Endothelial cell (in vitro differentiated cells): ENCODE measurements around the gene NKAIN2. TPM values are rescaled to one million over a fixed set of nuclear protein-coding genes. Genes with fewer than 3 reads are reported as not detected.
"Not testable (repeated sequence)": the region's sequence is repeated elsewhere in the genome, so short reads cannot be mapped to it uniquely, and the experiment has no call there.

ENCODE experiments used
- DNase-seq: peaks from one replicate; pipeline ENCODE4 v3.0.0; 2021; ENCODE audit warnings: low spot score
- H3K27ac Mint-ChIP-seq: one replicate; pipeline ENCODE4 v1.8.0; 2021; ENCODE audit warnings: mixed read lengths, inconsistent platforms; ENCODE audit not compliant: unreplicated experiment
- H3K27me3 Mint-ChIP-seq: one replicate; pipeline ENCODE4 v1.8.0; 2021; ENCODE audit warnings: mild to moderate bottlenecking, moderate library complexity, mixed read lengths, inconsistent platforms; ENCODE audit not compliant: unreplicated experiment
- H3K36me3 Mint-ChIP-seq: one replicate; pipeline ENCODE4 v1.8.0; 2021; ENCODE audit warnings: mild to moderate bottlenecking, low read depth, mixed read lengths, inconsistent platforms; ENCODE audit not compliant: unreplicated experiment
- H3K4me1 Mint-ChIP-seq: one replicate; pipeline ENCODE4 v1.8.0; 2021; ENCODE audit warnings: mild to moderate bottlenecking, mixed read lengths, inconsistent platforms; ENCODE audit not compliant: unreplicated experiment
- H3K4me3 Mint-ChIP-seq: one replicate; pipeline ENCODE4 v1.8.0; 2021; ENCODE audit warnings: mild to moderate bottlenecking, mixed read lengths, inconsistent platforms; ENCODE audit not compliant: unreplicated experiment
- H3K9me3 Mint-ChIP-seq: one replicate; pipeline ENCODE4 v1.8.0; 2021; ENCODE audit warnings: mixed read lengths, inconsistent platforms; ENCODE audit not compliant: unreplicated experiment
- total RNA-seq: library from RNA; stranded (reverse); fragmentation: NEBNext Ultra II Directional; extraction: Animal tissue kit (Norgen Biotek cat#: 25700); gene quantifications from one replicate; pipeline ENCODE4 v1.2.1, GENCODE V29; 2021; ENCODE audit not compliant: unreplicated experiment
- TF ChIP-seq, protein P1 (sequence below): fragments of 200-600 bp; sonication (generic); IDR thresholded peaks from one replicate; pipeline ENCODE4 v1.5.0; 2021; ENCODE audit warnings: antibody characterized with exemption; ENCODE audit not compliant: unreplicated experiment

Gene NKAIN2
- total RNA-seq, 1 donor from 2014 or later = 9.5 TPM

DNA sequence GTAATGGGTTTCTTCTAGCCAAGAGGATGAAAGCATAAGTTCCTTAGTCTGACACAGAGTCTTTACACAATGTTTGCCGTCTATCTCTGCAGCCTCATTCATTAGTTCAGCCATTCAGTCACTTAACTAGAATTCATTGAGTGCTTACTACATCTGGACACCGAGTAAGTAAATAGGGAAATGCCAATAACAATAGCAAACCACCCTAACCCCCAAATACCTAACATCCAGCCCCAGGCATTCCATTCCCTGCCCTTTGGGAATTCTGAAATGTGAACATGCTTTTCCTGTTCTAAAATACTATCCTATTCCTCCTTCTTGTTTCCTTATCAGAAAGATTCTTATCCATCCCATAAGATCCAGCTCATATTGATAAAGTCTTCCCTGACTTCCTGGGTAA lies 881.0 kb downstream of the NKAIN2 start:
- Mint-ChIP-seq H3K27ac (no peak overlapping the region), H3K27me3 (no peaks in the 10 kb centered on the region), H3K4me3 (no peak overlapping the region), H3K9me3 (no peaks in the 10 kb centered on the region), H3K4me1 (no peaks in the 10 kb centered on the region), H3K36me3 (no peaks in the 10 kb centered on the region)
- no peak for DNase-seq
- TF ChIP-seq, protein P1, sequence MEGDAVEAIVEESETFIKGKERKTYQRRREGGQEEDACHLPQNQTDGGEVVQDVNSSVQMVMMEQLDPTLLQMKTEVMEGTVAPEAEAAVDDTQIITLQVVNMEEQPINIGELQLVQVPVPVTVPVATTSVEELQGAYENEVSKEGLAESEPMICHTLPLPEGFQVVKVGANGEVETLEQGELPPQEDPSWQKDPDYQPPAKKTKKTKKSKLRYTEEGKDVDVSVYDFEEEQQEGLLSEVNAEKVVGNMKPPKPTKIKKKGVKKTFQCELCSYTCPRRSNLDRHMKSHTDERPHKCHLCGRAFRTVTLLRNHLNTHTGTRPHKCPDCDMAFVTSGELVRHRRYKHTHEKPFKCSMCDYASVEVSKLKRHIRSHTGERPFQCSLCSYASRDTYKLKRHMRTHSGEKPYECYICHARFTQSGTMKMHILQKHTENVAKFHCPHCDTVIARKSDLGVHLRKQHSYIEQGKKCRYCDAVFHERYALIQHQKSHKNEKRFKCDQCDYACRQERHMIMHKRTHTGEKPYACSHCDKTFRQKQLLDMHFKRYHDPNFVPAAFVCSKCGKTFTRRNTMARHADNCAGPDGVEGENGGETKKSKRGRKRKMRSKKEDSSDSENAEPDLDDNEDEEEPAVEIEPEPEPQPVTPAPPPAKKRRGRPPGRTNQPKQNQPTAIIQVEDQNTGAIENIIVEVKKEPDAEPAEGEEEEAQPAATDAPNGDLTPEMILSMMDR = no peak

DNA sequence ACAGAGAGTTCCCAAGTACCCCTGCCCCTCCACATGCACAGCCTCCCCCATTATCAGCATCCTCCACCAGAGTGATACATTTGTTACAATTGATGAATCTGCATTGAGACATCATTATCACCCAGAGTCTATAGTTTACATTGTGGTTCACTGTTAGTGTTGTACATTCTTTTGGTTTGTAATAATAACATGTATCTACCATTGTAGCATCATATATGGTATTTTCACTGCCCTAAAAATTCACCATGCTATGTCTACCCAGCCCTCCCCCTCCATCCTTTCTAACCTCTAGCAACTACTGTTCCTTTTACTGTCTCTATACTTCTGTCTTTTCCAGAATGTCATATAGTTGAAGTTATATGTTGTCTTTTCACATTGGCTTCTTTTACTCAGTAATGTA lies 884.7 kb downstream of the NKAIN2 start:
- Mint-ChIP-seq H3K36me3 (no peaks in the 10 kb centered on the region), H3K27ac (no peak overlapping the region), H3K27me3 (no peaks in the 10 kb centered on the region), H3K4me3 (no peak overlapping the region), H3K9me3 (no peaks in the 10 kb centered on the region), H3K4me1 (no peaks in the 10 kb centered on the region)
- TF ChIP-seq, protein P1 = no peak
- DNase-seq = no peak

DNA sequence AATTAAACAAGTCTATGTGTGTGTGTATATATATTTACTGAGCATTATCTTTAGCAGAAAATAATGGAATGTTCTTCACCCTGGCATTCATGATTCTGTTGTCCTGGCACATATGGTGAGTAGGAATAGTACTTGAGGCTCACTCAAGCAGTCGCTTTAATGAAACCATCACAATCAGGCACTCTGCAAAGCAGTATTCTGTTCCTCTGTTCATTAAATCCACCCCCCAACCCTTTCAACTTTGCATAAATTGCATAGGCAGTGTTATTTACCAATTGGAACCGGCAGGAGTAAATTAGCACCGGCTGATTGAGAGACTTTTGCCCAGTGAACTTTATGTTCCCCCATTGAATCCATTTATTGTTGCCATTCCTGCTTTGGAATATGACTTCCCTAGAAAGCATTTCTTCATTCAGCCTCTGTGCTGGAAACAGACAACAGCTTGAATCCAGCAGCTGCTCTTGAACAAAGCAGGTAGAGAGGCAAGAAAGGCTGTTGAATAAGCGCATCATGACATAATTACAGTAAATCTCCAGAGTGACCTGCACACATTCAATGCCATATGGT lies 890.6 kb downstream of the NKAIN2 start:
- Mint-ChIP-seq H3K4me1 (no peaks in the 10 kb centered on the region), H3K27ac (no peak overlapping the region), H3K4me3 (no peak overlapping the region), H3K9me3 (no peaks in the 10 kb centered on the region), H3K36me3 (no peaks in the 10 kb centered on the region), H3K27me3 (no peaks in the 10 kb centered on the region)
- TF ChIP-seq, protein P1 = no peak
- no peak for DNase-seq

DNA sequence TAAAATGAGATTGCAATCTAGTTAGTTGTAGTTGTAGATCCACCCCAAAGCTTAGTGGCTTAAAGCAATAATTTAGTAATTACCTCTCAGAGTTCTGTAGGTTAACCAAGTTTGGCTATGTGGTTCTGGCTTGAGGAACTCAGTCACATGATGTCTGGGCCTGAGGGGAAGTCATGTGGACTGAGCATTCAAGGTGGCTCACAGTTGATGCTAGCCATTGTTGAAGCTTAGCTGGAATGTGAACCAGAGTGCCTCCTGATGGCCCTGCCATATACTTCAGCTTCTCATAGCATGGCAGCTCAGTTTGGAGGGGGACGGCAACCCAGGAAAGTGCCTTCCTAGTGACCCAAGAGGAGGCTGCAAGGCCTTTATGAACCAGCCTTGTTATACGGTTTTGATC lies 895.4 kb downstream of the NKAIN2 start:
- H3K27me3 Mint-ChIP-seq = no peaks in the 10 kb centered on the region
- H3K4me3 Mint-ChIP-seq = no peak overlapping the region
- no peak overlapping the region for H3K27ac Mint-ChIP-seq
- no peaks in the 10 kb centered on the region for H3K9me3 Mint-ChIP-seq
- TF ChIP-seq, protein P1 = no peak
- no peaks in the 10 kb centered on the region for H3K36me3 Mint-ChIP-seq
- no peak for DNase-seq
- no peaks in the 10 kb centered on the region for H3K4me1 Mint-ChIP-seq

DNA sequence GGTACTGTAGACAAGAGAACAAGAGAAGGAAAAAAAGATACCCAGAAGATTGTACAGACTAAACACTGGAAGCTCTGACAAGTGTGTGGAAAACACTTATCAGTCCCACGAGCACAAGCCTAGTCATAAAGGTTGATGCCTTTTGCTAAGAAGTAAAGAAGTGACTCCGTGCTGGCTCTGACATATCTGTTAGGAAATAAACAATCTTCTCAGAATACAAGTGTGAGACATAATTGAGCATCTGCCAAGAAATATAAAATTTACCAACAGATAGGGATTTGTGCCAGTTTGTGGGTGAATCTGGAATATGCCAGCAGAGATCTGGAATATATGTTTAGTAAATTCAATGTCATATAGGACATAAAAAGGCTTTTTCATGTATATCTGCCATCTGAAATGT lies 899.9 kb downstream of the NKAIN2 start:
- DNase-seq = no peak
- Mint-ChIP-seq H3K4me3 (no peak overlapping the region), H3K4me1 (no peaks in the 10 kb centered on the region), H3K9me3 (no peaks in the 10 kb centered on the region), H3K27ac (no peak overlapping the region), H3K27me3 (no peaks in the 10 kb centered on the region), H3K36me3 (no peaks in the 10 kb centered on the region)
- TF ChIP-seq, protein P1 = no peak

DNA sequence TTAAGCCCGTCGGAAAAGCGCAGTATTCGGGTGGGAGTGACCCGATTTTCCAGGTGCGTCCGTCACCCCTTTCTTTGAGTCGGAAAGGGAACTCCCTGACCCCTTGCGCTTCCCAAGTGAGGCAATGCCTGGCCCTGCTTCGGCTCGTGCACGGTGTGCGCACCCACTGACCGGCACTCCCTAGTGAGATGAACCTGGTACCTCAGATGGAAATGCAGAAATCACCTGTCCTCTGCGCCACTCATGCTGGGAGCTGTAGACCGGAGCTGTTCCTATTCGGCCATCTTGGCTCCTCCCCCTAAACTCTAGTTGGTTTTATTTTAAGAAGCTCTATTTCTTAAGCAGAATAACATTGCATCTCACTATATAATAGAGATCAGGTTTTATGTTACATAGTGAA lies 908.9 kb downstream of the NKAIN2 start:
- H3K9me3 Mint-ChIP-seq, H3K4me3 Mint-ChIP-seq, DNase-seq, H3K27ac Mint-ChIP-seq, H3K4me1 Mint-ChIP-seq, H3K36me3 Mint-ChIP-seq, H3K27me3 Mint-ChIP-seq: not testable (repeated sequence)
